HG03460 (cell line): ENCODE measurements around the gene ITGAD.

ENCODE experiments used
- ATAC-seq: cut with Tn5 transposase; IDR thresholded peaks from one replicate; pipeline ENCODE4 v1.9.1; 2021; ENCODE audit not compliant: unreplicated experiment

The ITGAD gene

DNA sequence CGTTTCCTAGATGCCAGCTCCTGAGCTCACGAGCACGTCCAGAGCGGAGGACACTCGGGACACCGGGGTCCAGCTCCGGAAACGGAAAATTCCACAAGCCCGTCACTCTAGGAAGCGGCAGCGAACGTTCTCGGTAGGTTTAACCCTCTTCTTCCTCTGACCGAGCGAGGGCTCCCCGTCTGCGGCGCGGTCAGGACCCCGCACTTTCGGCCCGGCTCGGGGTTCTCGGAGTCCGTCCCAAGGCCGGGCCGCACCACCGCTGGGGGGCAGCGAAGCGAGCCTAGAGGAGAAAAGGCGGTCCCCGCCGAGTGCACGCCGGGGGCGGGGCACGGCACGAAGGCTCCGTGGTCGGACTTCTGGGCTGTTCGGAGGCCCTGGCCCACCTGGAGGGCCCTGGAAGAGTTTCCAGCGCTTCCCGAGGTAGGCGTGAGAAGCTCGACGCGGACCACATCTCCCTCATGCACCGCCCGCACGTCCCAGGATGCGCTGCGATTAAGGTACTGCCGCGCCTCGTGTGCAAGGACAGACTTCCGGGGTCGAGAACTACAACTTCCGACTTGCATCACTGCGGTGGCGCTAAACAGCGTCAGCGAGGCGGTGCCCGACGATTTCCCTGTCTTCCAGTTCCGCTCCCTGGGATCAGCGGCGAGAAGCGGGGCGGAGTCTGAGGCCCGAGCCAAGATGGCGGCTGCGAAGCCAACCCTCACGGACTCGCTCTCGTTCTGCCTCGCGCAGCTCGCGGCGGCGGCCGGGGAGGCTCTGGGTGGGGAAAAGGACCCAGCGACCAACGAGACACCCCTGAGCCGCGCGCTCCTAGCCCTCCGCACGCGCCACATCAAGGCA is 65.9 kb downstream of the ITGAD start, which contains the start of gene ARMC5:
Gene ARMC5 (plus strand): TSS at position 658 of the 843 bp plus-strand sequence. CDS start 24 bp downstream, at position 682.
- peak; percentile 69 for ATAC-seq

DNA sequence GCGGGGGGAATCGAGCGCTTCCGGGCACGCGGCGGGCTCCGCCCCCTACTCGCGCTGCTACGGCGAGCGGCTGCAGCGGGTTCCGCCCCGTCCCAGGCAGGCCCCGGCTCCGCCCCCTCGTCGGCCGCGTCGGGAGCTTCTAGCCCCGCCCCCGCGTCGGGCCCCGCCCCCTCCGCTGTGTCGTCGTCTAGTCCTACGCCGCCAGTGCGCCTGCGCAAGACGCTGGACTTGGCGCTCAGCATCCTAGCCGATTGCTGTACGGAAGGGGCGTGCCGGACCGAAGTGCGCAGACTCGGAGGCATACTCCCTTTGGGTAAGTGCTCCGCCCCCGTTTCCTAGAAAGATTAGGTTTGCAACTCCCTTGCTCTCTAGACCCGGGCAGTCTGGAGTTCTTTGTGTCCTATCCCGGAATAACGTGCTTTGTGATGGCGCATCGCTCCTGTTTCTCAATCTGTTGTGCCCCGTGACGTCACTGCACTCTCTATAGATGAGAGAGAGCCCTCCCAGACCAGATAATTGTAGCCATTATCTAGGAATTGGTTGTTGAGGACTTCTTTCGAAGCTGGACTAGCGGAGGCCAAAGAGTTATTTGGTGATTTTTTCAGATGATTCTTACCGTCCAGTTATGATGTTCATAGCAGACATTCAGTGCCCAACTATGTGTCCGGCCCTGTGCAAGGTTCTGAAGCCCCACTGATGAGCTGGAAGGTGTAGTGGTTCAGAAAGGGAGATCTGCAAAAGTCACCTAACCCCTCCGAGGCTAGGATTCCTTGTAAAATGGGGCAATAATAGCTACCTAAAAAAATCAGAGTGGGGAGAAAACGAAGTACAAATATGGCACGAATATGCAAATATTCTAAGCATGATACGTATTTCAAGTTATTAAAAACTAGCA is 66.8 kb downstream of the ITGAD start:
- ATAC-seq = peak; percentile 56

DNA sequence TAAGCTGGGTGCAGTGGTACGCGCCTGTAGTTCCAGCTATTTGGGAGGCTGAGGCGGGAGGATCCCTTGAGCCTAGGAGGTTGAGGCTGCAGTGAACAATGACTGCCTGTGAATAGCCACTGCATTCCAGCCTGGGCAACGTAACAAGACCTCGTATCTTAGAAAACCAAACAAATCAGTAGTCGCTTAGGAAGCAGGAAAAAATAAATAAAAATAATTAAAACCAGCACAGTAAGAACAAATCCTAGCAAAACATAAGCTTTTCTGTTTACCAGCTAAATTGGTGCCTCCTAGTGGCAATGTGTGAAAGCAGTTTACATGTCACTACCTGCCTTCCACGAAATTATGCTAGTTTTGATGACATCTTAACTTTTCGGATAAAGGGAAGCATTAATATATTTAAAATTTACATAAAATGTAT is 67.5 kb downstream of the ITGAD start:
- no peak for ATAC-seq

DNA sequence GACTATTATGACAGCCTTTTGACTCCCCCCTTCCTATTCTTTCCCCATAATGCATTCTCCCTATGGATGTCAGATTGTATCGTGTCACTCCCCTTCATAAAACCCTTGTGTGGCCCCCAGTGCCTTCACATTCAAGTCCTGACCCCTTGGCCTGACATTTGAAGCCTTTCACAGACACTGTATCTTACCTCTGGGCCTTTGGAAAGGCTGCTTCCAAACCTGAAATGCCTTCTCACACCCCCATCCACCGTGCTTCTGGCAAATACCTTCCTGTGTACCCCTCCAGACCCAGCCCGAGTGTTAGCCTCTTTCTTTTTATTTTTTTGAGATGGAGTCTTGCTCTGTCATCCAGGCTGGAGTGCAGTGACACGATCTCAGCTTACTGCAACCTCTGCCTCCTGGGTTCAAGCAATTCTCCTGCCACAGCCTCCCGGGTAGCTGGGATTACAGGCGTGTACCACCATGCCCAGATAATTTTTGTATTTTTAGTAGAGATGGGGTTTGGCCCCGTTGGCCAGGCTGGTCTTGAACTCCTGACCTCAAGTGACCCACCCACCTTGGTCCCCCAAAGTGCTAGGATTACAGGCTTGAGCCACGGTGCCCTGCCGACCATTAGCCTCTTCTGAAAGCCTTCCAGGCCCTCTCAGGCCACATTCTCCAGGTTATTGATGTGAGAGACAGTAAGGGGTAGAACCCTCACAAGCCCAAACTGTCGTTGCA is 68.2 kb downstream of the ITGAD start:
- ATAC-seq = no peak

DNA sequence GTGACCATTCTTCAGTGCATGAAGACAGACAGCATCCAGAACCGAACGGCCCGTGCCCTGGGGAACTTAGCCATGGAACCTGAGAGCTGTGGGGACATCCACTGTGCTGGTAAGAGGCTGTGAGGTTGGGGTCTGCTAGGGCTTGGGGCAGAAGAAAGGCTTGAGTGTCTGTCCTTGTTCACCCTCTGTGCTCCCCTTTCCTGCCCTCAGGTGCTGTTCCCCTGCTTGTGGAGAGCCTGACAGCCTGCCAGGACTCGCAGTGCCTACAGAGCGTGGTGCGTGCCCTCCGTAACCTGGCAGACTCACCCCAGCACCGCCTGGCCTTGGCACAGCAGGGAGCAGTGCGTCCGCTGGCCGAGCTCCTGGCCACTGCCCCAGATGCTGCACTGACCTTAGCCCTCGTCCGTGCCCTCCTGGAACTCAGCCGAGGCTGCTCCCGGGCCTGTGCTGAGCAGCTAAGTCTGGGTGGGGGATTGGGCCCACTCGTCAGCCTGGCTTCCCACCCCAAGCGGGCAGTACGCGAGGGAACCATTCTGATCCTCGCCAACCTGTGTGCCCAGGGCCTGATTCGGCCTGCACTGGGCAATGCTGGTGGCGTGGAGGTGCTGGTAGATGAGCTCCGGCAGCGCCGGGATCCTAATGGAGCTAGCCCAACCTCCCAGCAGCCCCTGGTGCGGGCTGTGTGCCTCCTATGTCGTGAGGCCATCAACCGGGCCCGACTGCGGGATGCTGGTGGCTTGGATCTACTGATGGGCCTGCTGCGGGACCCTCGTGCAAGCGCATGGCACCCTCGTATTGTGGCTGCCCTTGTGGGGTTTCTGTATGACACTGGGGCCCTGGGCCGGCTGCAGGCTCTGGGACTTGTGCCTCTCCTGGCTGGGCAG is 69.0 kb downstream of the ITGAD start:
- no peak for ATAC-seq

DNA sequence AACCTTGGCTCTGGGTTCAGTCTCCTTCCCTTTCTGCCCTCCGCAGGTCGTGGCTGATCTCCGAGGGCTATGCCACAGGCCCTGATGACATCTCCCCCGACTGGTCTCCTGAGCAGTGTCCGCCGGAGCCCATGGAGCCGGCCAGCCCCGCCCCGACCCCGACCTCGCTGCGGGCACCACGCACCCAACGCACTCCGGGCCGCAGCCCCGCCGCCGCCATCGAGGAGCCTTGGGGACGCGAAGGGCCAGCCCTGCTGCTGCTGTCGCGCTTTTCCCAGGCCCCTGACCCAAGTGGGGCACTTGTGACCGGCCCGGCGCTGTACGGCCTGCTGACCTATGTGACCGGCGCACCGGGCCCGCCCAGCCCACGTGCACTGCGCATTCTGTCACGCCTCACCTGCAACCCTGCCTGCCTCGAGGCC is 71.2 kb downstream of the ITGAD start:
- no peak for ATAC-seq

DNA sequence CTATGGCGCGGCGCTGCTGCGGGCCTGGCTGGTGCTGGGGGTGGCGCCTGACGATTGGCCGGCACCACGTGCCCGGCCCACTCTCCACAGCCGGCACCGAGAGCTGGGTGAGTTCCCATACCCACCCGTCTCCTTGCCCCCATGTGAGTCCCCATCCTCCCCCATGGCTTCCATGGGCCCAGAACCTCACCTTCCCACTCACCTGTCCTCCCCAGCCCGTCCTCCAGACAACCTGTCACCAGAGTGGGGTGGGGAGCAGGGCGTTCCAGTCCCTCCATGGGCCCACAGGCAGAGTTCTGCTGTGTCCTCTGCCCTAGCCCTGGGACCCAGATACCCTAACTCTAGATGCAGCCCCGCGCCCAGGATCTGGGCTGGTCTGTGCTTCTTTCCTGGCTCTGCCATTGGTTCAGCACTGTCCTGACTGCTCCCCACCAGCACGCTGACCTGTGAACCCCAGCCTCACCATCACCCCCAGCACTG is 71.7 kb downstream of the ITGAD start:
- no peak for ATAC-seq

DNA sequence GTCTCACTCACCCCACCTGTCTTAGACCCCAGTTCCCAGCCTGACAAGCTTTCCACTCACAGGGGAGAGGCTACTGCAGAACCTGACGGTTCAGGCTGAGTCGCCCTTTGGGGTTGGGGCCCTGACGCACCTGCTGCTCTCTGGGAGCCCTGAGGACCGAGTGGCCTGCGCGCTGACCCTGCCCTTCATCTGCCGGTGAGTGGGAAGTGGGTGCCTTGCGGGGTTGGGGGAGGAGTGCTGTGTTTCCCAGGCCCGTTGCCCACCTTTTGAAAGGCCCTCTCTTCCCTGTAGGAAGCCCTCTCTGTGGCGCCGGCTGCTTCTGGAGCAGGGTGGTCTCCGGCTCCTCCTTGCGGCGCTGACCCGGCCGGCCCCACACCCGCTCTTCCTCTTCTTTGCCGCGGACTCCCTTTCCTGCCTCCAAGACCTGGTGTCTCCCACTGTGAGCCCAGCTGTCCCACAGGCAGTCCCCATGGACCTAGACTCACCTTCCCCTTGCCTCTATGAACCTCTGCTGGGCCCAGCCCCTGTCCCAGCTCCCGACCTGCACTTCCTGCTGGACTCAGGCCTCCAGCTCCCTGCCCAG is 72.7 kb downstream of the ITGAD start:
- ATAC-seq = no peak

DNA sequence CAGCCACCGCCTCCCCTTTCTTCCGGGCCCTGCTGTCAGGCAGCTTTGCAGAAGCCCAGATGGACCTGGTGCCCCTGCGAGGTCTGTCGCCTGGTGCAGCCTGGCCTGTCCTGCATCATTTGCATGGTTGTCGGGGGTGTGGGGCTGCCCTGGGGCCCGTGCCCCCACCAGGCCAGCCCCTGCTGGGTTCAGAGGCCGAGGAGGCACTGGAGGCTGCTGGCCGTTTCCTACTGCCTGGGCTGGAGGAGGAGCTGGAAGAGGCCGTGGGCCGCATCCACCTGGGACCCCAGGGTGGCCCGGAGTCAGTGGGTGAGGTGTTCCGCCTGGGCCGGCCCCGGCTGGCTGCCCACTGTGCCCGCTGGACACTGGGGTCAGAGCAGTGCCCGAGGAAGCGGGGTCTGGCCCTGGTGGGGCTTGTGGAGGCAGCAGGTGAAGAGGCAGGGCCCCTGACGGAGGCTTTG is 73.3 kb downstream of the ITGAD start:
- no peak for ATAC-seq

DNA sequence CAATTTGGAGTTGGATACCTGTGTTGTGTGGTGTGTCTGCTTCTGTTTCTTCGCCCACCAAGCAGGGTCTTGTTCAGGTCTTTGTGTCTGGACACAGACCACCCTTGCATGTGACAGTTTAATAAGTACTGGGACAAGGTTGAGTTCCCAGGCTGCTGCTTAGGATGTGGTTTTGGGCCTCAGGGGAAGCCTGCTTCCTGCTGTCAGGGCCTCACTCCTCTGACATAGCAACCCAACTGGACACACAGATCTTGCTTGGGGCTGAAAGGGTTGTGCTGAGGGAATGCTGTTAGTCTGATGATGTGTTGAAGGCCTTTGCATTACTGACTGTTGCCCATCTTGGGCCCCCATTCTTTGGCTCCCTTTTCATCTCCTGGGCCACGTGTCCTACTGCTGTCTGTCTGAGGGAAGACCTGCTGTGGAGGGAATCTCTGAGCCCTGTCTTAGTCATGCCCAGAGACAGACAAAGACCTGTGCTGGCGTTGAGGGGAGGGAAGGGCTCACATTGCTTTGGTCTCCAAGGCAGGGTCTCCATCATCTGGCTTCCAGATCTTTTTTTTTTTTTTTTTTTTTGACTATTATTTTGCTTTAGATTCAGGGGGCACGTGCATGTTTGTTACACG is 74.1 kb downstream of the ITGAD start:
- ATAC-seq = peak; percentile 71

DNA sequence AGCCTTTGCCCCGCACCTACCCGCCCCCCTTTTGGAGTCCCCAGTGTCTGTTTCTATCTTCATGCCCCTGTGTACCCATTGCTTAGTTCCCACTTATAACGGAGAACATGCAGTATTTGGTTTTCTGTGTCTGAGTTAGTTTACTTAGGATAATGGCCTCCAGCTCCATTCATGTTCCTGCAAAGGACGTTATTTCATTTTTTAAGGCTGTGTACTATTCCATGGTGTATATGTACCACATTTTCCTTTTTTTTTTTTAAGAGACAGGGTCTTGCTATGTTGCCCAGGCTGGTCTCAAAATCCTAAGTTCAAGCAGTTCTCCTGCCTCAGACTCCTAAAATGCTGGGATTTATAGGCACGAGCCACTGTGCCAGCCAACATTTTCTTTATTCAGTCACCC is 74.7 kb downstream of the ITGAD start:
- ATAC-seq = no peak

DNA sequence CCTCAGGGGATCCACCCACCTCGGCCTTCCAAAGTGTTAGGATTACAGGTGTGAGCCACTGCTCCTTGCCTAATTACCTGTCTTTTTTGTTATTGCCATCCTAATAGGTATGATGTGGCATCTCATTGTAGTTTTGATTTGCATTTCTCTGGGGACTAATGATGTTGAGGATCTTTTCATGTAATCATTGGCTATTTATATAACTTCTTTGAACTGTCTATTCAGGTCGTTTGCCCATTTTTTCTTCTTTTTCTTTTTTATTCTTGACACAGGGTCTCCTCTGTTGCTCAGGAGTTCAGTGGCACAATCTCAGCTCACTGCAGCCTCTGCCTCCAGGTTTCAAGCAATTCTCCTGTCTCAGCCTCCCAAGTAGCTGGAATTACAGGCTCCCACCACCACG is 77.5 kb downstream of the ITGAD start:
- no peak for ATAC-seq

DNA sequence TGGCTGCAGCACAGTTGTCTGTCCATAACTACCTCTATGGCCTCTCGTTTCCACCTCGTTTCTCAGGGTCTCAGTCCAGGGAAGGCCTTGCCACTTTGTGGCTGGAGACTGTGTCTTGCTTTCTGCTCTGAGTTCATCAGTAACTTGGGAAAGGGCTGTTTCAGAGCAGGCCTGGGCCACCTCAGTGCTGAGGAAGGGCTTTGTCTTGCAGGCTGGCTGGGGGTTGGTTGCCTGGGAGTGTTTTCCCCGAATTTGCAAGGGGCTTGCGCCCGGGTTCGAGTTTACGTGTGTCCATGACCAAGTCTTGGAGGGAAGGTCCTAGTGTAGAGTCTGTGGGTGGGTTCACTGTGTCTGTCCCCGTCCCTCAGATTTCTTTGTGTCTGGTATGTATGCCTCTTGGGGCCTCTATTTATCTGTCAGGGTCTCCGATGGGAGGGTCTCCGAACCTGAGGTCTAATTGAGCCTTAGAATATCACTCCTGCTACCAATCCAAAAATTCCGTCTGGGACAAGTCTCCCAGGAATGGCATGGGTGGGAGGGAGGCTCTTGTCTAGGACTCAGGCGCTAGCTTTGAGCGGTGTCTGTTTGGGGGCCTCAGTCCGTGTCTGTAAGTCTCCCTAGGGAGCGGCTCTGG is 78.2 kb downstream of the ITGAD start:
- no peak for ATAC-seq

DNA sequence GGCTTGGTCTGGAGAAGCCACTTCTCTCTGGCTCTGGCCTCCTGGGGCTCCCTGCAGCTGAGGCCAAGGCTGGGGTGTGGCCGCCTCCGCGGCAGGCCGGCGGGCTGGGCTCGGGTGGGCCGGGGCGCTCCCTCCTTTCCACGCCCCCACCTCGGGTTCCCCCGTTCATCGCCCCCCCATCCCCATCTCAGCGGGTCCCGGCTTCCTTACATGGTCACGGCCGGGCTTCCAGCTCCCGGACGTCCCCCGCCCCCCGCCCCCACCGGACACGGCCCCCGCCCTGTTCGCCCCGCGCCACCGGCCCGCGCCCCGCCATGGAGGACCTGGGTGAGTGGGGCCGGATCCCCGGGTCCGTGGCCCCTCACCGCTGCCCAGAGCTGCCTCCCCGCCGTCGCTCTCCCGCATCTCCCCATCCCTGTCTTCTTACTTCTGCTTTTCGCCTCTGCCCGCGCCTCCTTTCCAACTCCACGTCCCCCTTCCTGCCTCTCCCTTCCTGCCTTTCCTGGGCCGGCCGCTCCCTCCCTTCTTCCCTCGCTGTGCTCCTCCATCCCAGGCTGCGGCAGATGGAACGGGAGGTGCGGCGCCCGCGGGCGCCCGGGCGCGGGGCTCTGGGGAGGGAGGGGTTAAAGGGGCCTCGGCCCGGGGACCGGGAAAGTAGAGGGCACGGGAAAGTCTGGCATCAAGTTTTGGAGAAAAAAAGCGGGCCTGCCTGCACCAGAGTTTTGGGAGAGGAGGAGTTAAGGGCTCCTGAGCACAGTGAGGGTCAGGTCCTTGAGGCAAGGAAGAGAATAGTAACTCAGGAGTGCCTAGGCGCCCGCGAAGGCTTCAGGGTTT is 79.0 kb downstream of the ITGAD start, which contains the start of gene TGFB1I1:
Gene TGFB1I1 (plus strand): TSS at position 278 of the 834 bp plus-strand sequence. CDS start 37 bp downstream, at position 315.
- ATAC-seq = no peak

DNA sequence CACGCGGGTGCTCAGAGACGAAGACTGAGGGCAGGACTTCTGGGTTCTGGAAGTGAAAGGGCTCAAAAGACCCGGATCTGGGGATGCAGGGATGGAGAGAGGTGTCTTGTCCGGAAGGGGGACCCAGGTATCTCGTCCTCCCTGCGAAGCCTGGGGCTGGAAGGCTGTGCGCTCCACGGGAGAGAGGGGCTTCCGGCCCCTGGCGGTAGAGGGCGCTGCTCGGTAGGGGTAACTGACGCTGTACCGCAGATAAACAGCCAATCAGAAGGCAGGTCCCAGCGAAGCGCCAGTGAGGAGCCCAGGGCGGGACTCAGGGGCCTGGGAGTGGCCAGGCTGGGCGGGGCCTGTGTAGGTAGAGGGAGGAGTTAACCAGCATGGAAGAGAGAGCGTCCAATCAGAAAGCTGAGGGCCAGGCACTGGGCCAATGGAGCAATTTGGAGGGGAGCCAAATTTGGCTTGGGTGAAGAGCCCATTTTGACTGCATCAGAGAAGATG is 79.6 kb downstream of the ITGAD start:
- ATAC-seq = no peak

DNA sequence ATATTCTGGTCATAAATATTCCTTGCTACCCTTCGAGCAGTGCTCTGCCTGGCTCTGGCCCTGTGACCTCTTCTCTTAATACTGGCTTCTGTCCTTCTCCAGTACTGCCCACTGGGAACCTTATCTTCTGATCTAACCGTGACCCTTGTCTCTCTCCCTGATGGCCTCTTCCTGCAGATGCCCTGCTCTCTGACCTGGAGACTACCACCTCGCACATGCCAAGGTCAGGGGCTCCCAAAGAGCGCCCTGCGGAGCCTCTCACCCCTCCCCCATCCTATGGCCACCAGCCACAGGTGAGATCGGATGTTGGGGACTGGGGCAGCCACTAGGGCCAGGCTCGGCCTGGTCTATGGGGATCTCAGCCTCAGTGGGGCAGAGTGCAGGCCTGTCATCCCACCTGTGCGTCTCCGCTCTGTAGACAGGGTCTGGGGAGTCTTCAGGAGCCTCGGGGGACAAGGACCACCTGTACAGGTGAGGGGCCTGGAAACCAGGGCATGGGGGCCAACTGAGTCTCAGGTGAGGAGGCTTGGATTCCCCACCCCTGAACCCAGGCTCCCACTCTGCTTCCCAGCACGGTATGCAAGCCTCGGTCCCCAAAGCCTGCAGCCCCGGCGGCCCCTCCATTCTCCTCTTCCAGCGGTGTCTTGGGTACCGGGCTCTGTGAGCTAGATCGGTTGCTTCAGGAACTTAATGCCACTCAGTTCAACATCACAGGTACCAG is 80.3 kb downstream of the ITGAD start:
- no peak for ATAC-seq
